ENCODE data around the gene SHISA5.

- no peak for TF ChIP-seq MAX (CRISPR knock-in tag; IDR thresholded peaks at IDR 0.05)
- TF ChIP-seq CTCF (IDR thresholded peaks at IDR 0.05), result no peak
- TF ChIP-seq RELA (CRISPR knock-in tag; IDR thresholded peaks at IDR 0.05; ENCODE audit: borderline replicate concordance), result no peak
Measured at GRCh38 chr3:48463703-48464102, 40.3 kb downstream of the SHISA5 start.
